Muscle layer of duodenum (tissue), 2 donors: ENCODE data around the gene NAA16.
"Not testable (repeated sequence)": the region's sequence is repeated elsewhere in the genome, so short reads cannot be mapped to it uniquely, and the experiment has no call there.

Experiments
- H3K27ac ChIP-seq: one replicate; pipeline ENCODE4 v1.7.0; 2013; ENCODE audit warnings: mild to moderate bottlenecking, low read length
- H3K27me3 ChIP-seq: one replicate; pipeline ENCODE4 v1.7.0; 2013; ENCODE audit warnings: low read depth, mild to moderate bottlenecking, control low read depth, low read length
- H3K36me3 ChIP-seq, 2 donors: one replicate each; pipeline ENCODE4 v1.7.0; 2013; ENCODE audit warnings: low read length in 2 of 2, control low read depth in 1 of 2, mild to moderate bottlenecking in 1 of 2; ENCODE audit not compliant: insufficient read depth in 2 of 2, control insufficient read depth in 1 of 2
- H3K4me1 ChIP-seq, 2 donors: one replicate each; pipeline ENCODE4 v1.7.0; 2013; ENCODE audit warnings: low read length in 2 of 2, mild to moderate bottlenecking in 2 of 2, control low read depth in 1 of 2, moderate library complexity in 1 of 2; ENCODE audit not compliant: insufficient read depth in 2 of 2, control insufficient read depth in 1 of 2
- H3K4me3 ChIP-seq, 2 donors: one replicate each; pipeline ENCODE4 v1.7.0; 2013; ENCODE audit warnings: low read length in 2 of 2, low read depth in 1 of 2, mild to moderate bottlenecking in 1 of 2
- H3K9me3 ChIP-seq, 2 donors: one replicate each; pipeline ENCODE4 v1.7.0; 2013; ENCODE audit warnings: low read length in 2 of 2, control low read depth in 1 of 2, mild to moderate bottlenecking in 1 of 2; ENCODE audit not compliant: control insufficient read depth in 1 of 2
- donor health status: healthy.

NAA16 gene

DNA sequence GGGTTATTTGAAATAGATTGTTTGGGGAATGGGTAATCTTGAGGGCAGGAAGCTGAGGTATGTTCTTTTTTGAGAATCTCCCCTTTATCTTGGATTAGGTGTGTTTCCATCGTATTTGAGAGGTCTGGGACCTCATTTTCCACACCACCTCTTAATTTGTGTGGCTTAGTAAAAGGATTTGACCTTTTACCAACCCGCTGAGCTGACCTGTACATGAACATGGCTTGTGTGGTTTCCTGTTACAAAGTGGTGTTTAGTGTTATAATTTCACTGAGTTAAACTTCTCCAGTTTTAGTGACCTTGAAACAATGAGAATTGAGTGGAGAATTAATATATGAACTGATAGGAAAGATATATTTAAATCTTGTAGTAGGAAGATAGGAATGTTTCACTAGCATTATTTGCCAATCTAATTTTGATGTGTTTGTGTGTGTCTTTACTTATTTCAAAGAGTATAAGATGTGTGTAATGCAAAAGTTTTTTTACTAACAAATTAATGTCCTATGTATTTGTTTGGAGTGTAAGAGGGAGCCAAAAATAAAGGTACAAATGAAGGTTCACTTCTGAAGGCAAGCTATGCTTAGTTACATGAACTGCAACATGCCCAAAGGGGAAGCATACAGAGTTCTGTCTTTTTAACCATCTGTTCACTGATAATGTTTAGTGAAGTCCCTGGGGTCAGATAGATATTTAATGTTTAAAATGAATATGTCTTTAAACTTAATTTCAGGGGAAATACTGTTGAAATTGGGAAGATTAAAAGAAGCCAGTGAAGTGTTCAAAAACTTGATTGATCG, 17.1 kb downstream of the NAA16 start:
- H3K9me3 ChIP-seq: no peaks in the 10 kb centered on the region
- no peak overlapping the region for H3K27ac ChIP-seq
- no peak overlapping the region for H3K4me3 ChIP-seq
- no peaks in the 10 kb centered on the region for H3K27me3 ChIP-seq
- peaks cover 0 to 5% of the 10 kb centered on the region in 2 donors for H3K4me1 ChIP-seq
- H3K36me3 ChIP-seq: peaks cover 11% of the 10 kb centered on the region in 2 donors

GRCh38 chr13:41332829-41333228, 21.8 kb downstream of the NAA16 start:
- H3K4me1 ChIP-seq: peaks cover 0 to 7% of the 10 kb centered on the region in 2 donors
- no peaks in the 10 kb centered on the region for H3K27me3 ChIP-seq
- H3K27ac ChIP-seq: no peak overlapping the region
- H3K36me3 ChIP-seq: peaks cover 0 to 5% of the 10 kb centered on the region in 2 donors
- no peaks in the 10 kb centered on the region for H3K9me3 ChIP-seq
- H3K4me3 ChIP-seq: no peak overlapping the region

DNA sequence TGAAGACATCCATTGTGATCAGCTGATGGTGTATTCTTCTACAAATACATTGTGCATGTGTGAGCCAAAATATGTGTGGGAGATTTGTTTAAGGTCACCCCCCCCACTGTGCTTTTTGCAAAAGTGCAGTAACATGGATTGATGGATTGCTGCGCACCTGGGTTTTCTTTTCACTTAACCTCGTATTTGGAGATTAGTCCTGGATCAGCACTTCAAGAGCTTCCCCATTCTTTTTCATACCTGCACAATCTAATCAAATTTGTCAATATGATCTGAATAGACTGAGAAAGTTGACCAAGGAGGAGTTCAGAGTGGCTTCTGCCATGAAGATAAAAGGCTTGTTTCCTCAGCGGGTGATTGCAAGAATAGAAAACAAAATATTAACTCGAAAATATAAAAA, 23.7 kb downstream of the NAA16 start:
- Histone ChIP-seq H3K9me3 (no peaks in the 10 kb centered on the region), H3K36me3 (peaks cover 5 to 6% of the 10 kb centered on the region in 2 donors), H3K4me1 (peaks cover 0 to 7% of the 10 kb centered on the region in 2 donors), H3K27ac (no peak overlapping the region), H3K4me3 (no peak overlapping the region), H3K27me3 (no peaks in the 10 kb centered on the region)

DNA sequence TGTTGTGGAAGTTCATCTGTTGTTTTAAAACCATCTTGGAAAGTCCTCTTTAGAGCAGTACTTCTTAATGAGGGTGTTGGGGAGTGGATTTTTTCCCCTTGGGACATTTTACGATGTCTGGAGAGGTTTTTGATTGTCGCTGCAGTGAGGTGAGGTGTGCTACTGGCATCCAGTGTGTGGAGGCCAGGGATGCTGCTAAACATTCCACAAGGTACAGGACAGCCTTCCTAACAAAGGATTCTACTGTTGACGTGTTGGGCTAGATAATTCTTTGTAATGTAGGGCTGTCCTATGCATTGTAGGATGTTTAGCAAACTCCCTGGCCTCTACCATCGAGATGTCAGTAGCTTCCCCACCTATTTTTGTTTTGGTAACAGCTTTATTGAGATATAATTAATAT, 33.3 kb downstream of the NAA16 start:
- Histone ChIP-seq H3K4me3 (no peak overlapping the region), H3K27ac (no peak overlapping the region), H3K9me3 (no peaks in the 10 kb centered on the region), H3K36me3 (peaks cover 6 to 19% of the 10 kb centered on the region in 2 donors), H3K4me1 (no peaks in the 10 kb centered on the region), H3K27me3 (no peaks in the 10 kb centered on the region)

- H3K36me3 ChIP-seq: peaks cover 6 to 16% of the 10 kb centered on the region in 2 donors
- H3K4me1 ChIP-seq: no peaks in the 10 kb centered on the region
- no peak overlapping the region for H3K27ac ChIP-seq
- no peaks in the 10 kb centered on the region for H3K27me3 ChIP-seq
- H3K9me3 ChIP-seq: no peaks in the 10 kb centered on the region
- no peak overlapping the region for H3K4me3 ChIP-seq
These were observed 34.3 kb downstream of the NAA16 start for GRCh38 chr13:41345165-41345913.

GRCh38 chr13:41345914-41346589, 35.0 kb downstream of the NAA16 start:
- H3K4me3 ChIP-seq: no peak overlapping the region
- no peak overlapping the region for H3K27ac ChIP-seq
- peaks cover 6 to 15% of the 10 kb centered on the region in 2 donors for H3K36me3 ChIP-seq
- no peaks in the 10 kb centered on the region for H3K27me3 ChIP-seq
- H3K9me3 ChIP-seq: no peaks in the 10 kb centered on the region
- H3K4me1 ChIP-seq: no peaks in the 10 kb centered on the region

DNA sequence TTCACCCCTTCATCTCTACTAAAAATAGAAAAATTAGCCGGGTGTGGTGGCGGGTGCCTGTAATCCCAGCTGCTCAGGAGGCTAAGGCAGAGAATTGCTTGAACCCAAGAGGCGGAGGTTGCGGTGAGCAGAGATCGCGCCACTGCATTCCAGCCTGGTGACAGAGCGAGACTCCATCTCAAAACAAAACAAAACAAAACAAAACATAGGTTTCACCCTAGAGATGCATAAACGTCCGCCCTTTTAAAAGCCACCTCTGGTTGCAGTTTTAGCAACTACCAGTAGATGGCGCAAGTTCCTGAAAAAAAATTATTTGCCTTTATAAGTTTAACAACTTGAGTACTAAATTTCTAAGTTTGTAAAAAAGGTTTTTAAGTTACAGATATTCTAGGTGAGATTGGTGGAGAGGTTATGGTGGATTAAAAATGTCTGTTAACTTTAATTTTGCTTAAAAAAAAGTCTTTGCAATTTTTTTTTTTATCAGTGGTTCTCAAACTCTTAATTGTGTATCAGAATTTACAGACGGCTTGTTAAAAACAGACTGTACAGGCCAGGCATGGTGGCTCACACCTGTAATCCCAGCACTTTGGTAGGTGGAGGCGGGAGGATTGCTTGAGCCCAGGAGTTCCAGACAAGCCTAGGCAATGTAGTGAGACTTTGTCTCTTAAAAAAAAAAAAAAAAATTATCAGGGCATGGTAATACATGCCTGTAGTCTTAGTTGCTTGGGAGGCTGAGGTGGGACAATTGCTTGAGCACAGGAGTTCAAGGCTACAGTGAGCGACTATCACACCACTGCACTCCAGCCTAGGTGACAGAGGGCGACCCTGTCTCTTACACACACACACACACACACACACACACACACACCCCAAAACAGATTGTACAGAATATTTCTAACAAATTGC, 42.1 kb downstream of the NAA16 start:
- Histone ChIP-seq H3K4me1 (no peaks in the 10 kb centered on the region), H3K4me3 (no peak overlapping the region), H3K27ac (no peak overlapping the region)

DNA sequence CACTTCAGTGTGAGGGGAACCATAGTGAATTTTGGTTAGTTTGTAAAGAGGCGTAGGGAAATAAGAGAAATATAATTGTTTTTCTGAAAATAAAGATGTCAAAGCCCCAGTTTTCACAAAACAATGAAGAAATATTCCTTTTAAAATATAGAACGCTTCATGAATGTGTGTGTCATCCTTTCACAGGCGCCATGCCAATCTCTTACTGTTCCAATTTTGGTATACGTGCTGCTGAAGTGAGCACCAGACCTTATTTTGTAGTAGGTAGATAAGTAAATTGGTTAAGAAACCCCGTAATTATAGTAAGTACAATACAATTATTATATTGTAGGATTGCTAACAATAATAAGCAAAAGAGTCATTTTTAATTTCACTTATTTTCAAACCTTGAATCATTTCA, 43.3 kb downstream of the NAA16 start:
- H3K4me3 ChIP-seq: no peak overlapping the region
- H3K4me1 ChIP-seq: no peaks in the 10 kb centered on the region
- H3K27ac ChIP-seq: no peak overlapping the region
- H3K36me3 ChIP-seq: peaks cover 11 to 17% of the 10 kb centered on the region in 2 donors
- no peaks in the 10 kb centered on the region for H3K9me3 ChIP-seq
- no peaks in the 10 kb centered on the region for H3K27me3 ChIP-seq

More for the DNA sequence above, 42.1 kb downstream of the NAA16 start:
- Histone ChIP-seq H3K27me3 (no peaks in the 10 kb centered on the region), H3K9me3 (no peaks in the 10 kb centered on the region), H3K36me3 (peaks cover 0 to 10% of the 10 kb centered on the region in 2 donors)

DNA sequence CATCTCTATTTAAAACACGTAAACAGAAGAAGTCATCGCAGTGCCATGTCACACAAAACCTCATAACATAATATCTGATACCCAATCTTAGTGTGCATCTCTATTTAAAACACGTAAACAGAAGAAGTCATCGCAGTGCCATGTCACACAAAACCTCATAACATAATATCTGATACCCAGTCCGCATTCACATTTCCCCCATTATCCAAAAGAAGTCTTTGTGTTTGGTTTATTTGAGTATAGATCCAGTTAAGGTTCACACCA, 45.2 kb downstream of the NAA16 start:
- not testable (repeated sequence) for H3K9me3 ChIP-seq, H3K27ac ChIP-seq, H3K4me1 ChIP-seq, H3K4me3 ChIP-seq, H3K27me3 ChIP-seq
- peaks cover 22 to 25% of the 10 kb centered on the region in 2 donors for H3K36me3 ChIP-seq

DNA sequence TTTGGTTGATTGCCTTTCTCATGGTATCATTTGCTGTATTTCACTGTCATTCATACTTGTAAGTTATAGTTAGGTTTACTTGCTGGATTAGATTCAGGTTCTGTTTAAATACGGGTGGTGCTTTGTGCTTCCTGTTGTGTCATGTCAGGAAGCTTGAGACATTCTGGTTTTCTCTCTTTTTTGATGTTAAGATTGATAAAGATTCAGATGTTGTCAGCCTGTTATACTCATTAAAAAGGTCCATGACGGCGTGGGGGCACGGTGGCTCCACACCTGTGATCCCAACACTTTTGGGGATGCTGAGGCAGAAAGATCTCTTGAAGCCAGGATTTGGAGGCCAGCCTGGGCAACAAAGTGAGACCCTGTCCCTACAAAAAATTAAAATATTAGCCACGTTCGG, 45.7 kb downstream of the NAA16 start:
- Histone ChIP-seq H3K27ac (no peak overlapping the region), H3K27me3 (no peaks in the 10 kb centered on the region), H3K9me3 (no peaks in the 10 kb centered on the region), H3K36me3 (peaks cover 25% of the 10 kb centered on the region in 2 donors), H3K4me1 (no peaks in the 10 kb centered on the region), H3K4me3 (no peak overlapping the region)

DNA sequence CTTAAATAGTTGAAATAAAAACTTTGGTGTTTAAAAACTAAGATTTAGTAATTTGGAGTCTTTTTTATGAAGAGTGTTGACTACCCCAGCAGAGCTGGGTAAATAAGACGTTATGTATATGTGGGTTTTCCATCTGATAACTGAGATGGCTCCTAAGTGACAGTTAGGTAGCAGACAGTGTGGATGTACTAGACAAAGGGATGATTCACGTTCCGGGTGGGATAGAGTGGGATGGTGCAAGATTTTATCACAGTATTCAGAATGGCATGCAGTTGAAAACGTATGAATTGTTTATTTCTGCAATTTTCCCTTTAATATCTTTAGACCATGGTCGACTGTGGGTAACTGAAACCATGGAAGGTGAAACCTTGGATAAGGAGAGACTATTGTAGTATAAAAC, 50.4 kb downstream of the NAA16 start:
- H3K4me3 ChIP-seq: no peak overlapping the region
- no peaks in the 10 kb centered on the region for H3K4me1 ChIP-seq
- peaks cover 39 to 45% of the 10 kb centered on the region in 2 donors for H3K36me3 ChIP-seq
- no peak overlapping the region for H3K27ac ChIP-seq
- H3K9me3 ChIP-seq: no peaks in the 10 kb centered on the region
- no peaks in the 10 kb centered on the region for H3K27me3 ChIP-seq
